H1 (cell line): ENCODE measurements around the gene METTL22. TPM values are rescaled to one million over a fixed set of nuclear protein-coding genes. Genes with fewer than 3 reads are reported as not detected.

Source experiments
- CTCF ChIA-PET: fragments of 300-600 bp; sonication (Branson Sonifier 250); formaldehyde crosslinking; loops from one replicate; lab custom pipeline; 2021; ENCODE audit not compliant: partially characterized antibody; lab: Charles Lee
- POLR2A ChIA-PET: fragments of 300-600 bp; sonication (Branson Sonifier 250); formaldehyde crosslinking; loops from one replicate; lab custom pipeline; 2021; ENCODE audit warnings: inconsistent platforms; ENCODE audit not compliant: partially characterized antibody; lab: Charles Lee
- DNase-seq, 2 experiments: peaks; one replicate each; pipeline versions ENCODE4 v3.0.0 to v3.0.0-alpha.2; 2010 to 2022; ENCODE audit warnings: low spot score in 2 of 2, low read depth in 1 of 2, mixed read lengths in 1 of 2
- FAIRE-seq: peaks from 2 replicates; lab custom pipeline; 2011; peaks lifted over from hg19 to GRCh38; lab: Jason Lieb, UNC
- H2AFZ ChIP-seq: 2 replicates; pipeline ENCODE4 v1.8.1; 2012; ENCODE audit warnings: low read length, inconsistent platforms
- H2AK5ac ChIP-seq: 2 replicates; pipeline ENCODE4 v1.6.1; 2013; ENCODE audit warnings: low read depth, low read length
- H2BK120ac ChIP-seq: replicated peaks from 2 replicates; pipeline ENCODE3; 2013; ENCODE audit warnings: low read depth, low read length, inconsistent platforms
- H2BK12ac ChIP-seq: 2 replicates; pipeline ENCODE4 v1.6.1; 2013; ENCODE audit warnings: low read depth, low read length
- H2BK15ac ChIP-seq: 2 replicates; pipeline ENCODE4 v1.6.1; 2013; ENCODE audit warnings: low read length
- H2BK20ac ChIP-seq: 2 replicates; pipeline ENCODE4 v1.6.1; 2013; ENCODE audit warnings: low read length
- H2BK5ac ChIP-seq: 2 replicates; pipeline ENCODE4 v1.6.1; 2013; ENCODE audit warnings: low read depth, low read length
- H3K14ac ChIP-seq: 2 replicates; pipeline ENCODE4 v1.6.1; 2013; ENCODE audit warnings: inconsistent platforms; ENCODE audit not compliant: insufficient read length
- H3K18ac ChIP-seq: 2 replicates; pipeline ENCODE4 v1.6.1; 2013; ENCODE audit warnings: low read length; ENCODE audit errors: extremely low read depth
- H3K23ac ChIP-seq: 2 replicates; pipeline ENCODE4 v1.6.1; 2013; ENCODE audit warnings: inconsistent platforms; ENCODE audit not compliant: insufficient read length
- H3K23me2 ChIP-seq: 2 replicates; pipeline ENCODE4 v1.6.1; 2013; ENCODE audit warnings: low read depth, low read length
- H3K27ac ChIP-seq: 2 replicates; pipeline ENCODE4 v1.6.1; 2011; ENCODE audit warnings: low read depth, low read length, inconsistent platforms
- H3K27me3 ChIP-seq, 4 experiments: replicated peaks in 1 of 4; 1 replicate in 1 of 4; 2 replicates in 3 of 4; pipeline versions ENCODE4 v1.6.1 to v1.8.1; 2011 to 2013; ENCODE audit warnings: low read length in 3 of 4, mild to moderate bottlenecking in 3 of 4, inconsistent platforms in 2 of 4, mixed read lengths in 2 of 4, moderate library complexity in 1 of 4; ENCODE audit not compliant: control insufficient read depth in 3 of 4, insufficient read depth in 3 of 4; ENCODE audit errors: extremely low read depth in 1 of 4
- H3K36me3 ChIP-seq, 4 experiments: 2 replicates each; pipeline versions ENCODE4 v1.6.1 to v1.8.1; 2011 to 2013; ENCODE audit warnings: mild to moderate bottlenecking in 4 of 4, low read length in 3 of 4, moderate library complexity in 2 of 4, control low read depth in 1 of 4, inconsistent platforms in 1 of 4; ENCODE audit not compliant: insufficient read depth in 4 of 4, control insufficient read depth in 2 of 4
- H3K4ac ChIP-seq: replicated peaks from 2 replicates; pipeline ENCODE3; 2013; ENCODE audit warnings: low read length, low read depth, mixed read lengths, inconsistent platforms; ENCODE audit not compliant: insufficient read length
- H3K4me1 ChIP-seq, 4 experiments: replicated peaks in 1 of 4; 1 replicate in 1 of 4; 2 replicates in 3 of 4; pipeline versions ENCODE4 v1.6.1 to v1.8.1; 2011 to 2013; ENCODE audit warnings: low read length in 3 of 4, inconsistent platforms in 2 of 4, mixed read lengths in 1 of 4; ENCODE audit not compliant: insufficient read depth in 4 of 4, control insufficient read depth in 3 of 4
- H3K4me2 ChIP-seq, 2 experiments: 2 replicates each; pipeline versions ENCODE4 v1.6.1 to v1.8.1; 2011 to 2013; ENCODE audit warnings: low read depth in 2 of 2, low read length in 2 of 2, control low read depth in 1 of 2, inconsistent platforms in 1 of 2, mild to moderate bottlenecking in 1 of 2; ENCODE audit not compliant: insufficient read depth in 1 of 2
- H3K4me3 ChIP-seq, 4 experiments: fragments of 200-600, 300-600 bp in 1 of 4; sonication (generic), shearing (Covaris generic), sonication (Bioruptor Twin) in 1 of 4; 2 replicates each; pipeline versions ENCODE4 v1.5.1 to v1.8.1; 2011 to 2016; ENCODE audit warnings: low read length in 4 of 4, low read depth in 3 of 4, control low read depth in 2 of 4, inconsistent platforms in 2 of 4, mild to moderate bottlenecking in 2 of 4, mixed read lengths in 1 of 4, moderate library complexity in 1 of 4; ENCODE audit not compliant: insufficient read depth in 2 of 4; ENCODE audit errors: extremely low read depth in 1 of 4
- H3K56ac ChIP-seq: replicated peaks from 2 replicates; pipeline ENCODE3; 2013; ENCODE audit warnings: low read depth, mild to moderate bottlenecking, mixed read lengths, low read length, inconsistent platforms; ENCODE audit not compliant: insufficient read length
- H3K79me1 ChIP-seq: 2 replicates; pipeline ENCODE4 v1.6.1; 2013; ENCODE audit warnings: low read depth, low read length, control low read depth
- H3K79me2 ChIP-seq, 2 experiments: 2 replicates each; pipeline versions ENCODE4 v1.6.1 to v1.8.1; 2012 to 2013; ENCODE audit warnings: low read length in 2 of 2, mild to moderate bottlenecking in 2 of 2, inconsistent platforms in 1 of 2; ENCODE audit not compliant: insufficient read depth in 2 of 2, control insufficient read depth in 1 of 2
- H3K9ac ChIP-seq, 4 experiments: replicated peaks in 1 of 4; 1 replicate in 1 of 4; 2 replicates in 3 of 4; pipeline versions ENCODE4 v1.6.1 to v1.8.1; 2011 to 2013; ENCODE audit warnings: low read depth in 3 of 4, low read length in 3 of 4, control low read depth in 2 of 4, mild to moderate bottlenecking in 2 of 4, moderate library complexity in 2 of 4, inconsistent platforms in 1 of 4; ENCODE audit errors: extremely low read depth in 1 of 4
- H3K9me3 ChIP-seq, 2 experiments: 2 replicates each; pipeline versions ENCODE4 v1.6.1 to v1.8.1; 2012 to 2013; ENCODE audit warnings: mild to moderate bottlenecking in 2 of 2, moderate library complexity in 2 of 2, control low read depth in 1 of 2, inconsistent platforms in 1 of 2, low read depth in 1 of 2, low read length in 1 of 2, mixed read lengths in 1 of 2; ENCODE audit not compliant: insufficient read depth in 2 of 2
- H4K20me1 ChIP-seq, 2 experiments: replicated peaks in 1 of 2; 2 replicates each; pipeline versions ENCODE3 to v1.8.1; 2011 to 2013; ENCODE audit warnings: inconsistent platforms in 2 of 2, low read length in 2 of 2, mild to moderate bottlenecking in 1 of 2; ENCODE audit not compliant: insufficient read depth in 2 of 2, control insufficient read depth in 1 of 2
- H4K5ac ChIP-seq: 2 replicates; pipeline ENCODE4 v1.6.1; 2013; ENCODE audit warnings: low read length, low read depth, mixed read lengths, inconsistent platforms; ENCODE audit not compliant: insufficient read length
- H4K8ac ChIP-seq: 2 replicates; pipeline ENCODE4 v1.8.0; 2013; ENCODE audit warnings: mild to moderate bottlenecking, moderate library complexity, low read length, inconsistent platforms; ENCODE audit not compliant: insufficient read depth; ENCODE audit errors: extremely low read depth
- H4K91ac ChIP-seq: replicated peaks from 2 replicates; pipeline ENCODE3; 2013; ENCODE audit warnings: low read length, mixed read lengths, inconsistent platforms; ENCODE audit not compliant: insufficient read length
- CTBP2 ChIP-seq: IDR thresholded peaks from 2 replicates; pipeline ENCODE4 v1.7.0; 2011; ENCODE audit warnings: borderline replicate concordance, mild to moderate bottlenecking, moderate library complexity, mixed read lengths, low read length; ENCODE audit not compliant: insufficient read depth, insufficient read length
- WGBS, 2 experiments: shearing (Covaris generic) in 1 of 2; methylation state at CpG; one replicate each; pipeline versions ENCODE4 v1.1.6 to v1.1.7; 2013 to 2015; ENCODE audit warnings: low lambda C conversion rate in 2 of 2, mixed read lengths in 2 of 2, inconsistent platforms in 1 of 2, low coverage in 1 of 2, missing lambda C conversion rate in 1 of 2; ENCODE audit not compliant: insufficient replicate concordance in 2 of 2, insufficient coverage in 1 of 2, insufficient read length in 1 of 2; ENCODE audit errors: extremely low coverage in 1 of 2, missing lambda C conversion rate in 1 of 2; 5-methylcytosine and 5-hydroxymethylcytosine counted together
- polyA plus RNA-seq, 7 experiments: library from polyadenylated mRNA; depleted of rRNA in 3 of 7; stranded (reverse) in 5 of 7; unstranded in 2 of 7; fragments of >200 nt in 5 of 7; fragments of 200-250 nt in 2 of 7; gene quantifications; 1 replicate in 5 of 7; 2 replicates in 1 of 7; 4 replicates in 1 of 7; pipeline versions ENCODE4 v1.2.1 to v1.2.3, GENCODE V29; 2011 to 2013; ENCODE audit warnings: missing spikeins in 2 of 7, mixed read lengths in 2 of 7
- total RNA-seq: library from RNA; stranded (reverse); fragmentation: NEBNext Ultra II Directional; extraction: Animal tissue kit (Norgen Biotek cat#: 25700); gene quantifications from 2 replicates; pipeline ENCODE4 v1.2.1, GENCODE V29; 2021

METTL22 gene
- total and polyA plus RNA-seq, 2 of the 8 experiments (the other 6 are each of a cell fraction or from before 2014, with no cell fraction given): 56.7 to 85.2 TPM

- H3K23ac ChIP-seq: no peak overlapping the region
- no peak overlapping the region for H3K14ac ChIP-seq
- peaks cover 0 to 3% (median 0%) of the 10 kb centered on the region in 4 experiments; a peak in 1 of 7 replicates for H3K4me1 ChIP-seq
- no peak overlapping the region for H3K9ac ChIP-seq
- ChIA-PET CTCF (interaction anchor here (0.8 to 1.6 kb wide), 5 partner anchors 9 to 24 kb away, joined by 3 to 6 read pairs (median 4); no protein-coding TSS in a partner anchor), POLR2A (interaction anchor here (1.2 to 1.7 kb wide), 3 partner anchors 9 to 20 kb away, joined by 3 to 5 read pairs (median 3); no protein-coding TSS in a partner anchor)
- no peaks in the 10 kb centered on the region for H3K27me3 ChIP-seq
- 92% methylated on average over 18 of the region's 18 CpGs; no CpG with 5 or more reads in 1 of the 2 experiments for WGBS, 2 experiments
- H2AFZ ChIP-seq: no peak overlapping the region
- H2AK5ac ChIP-seq: no peak overlapping the region
- FAIRE-seq: no peak
- H2BK12ac ChIP-seq: no peak overlapping the region
- no peak overlapping the region for H4K91ac ChIP-seq
- no peak for DNase-seq
- H4K5ac ChIP-seq: no peak overlapping the region
- no peak overlapping the region for H3K56ac ChIP-seq
- H3K4ac ChIP-seq: no peak overlapping the region
- no peak overlapping the region; the same call in 1 of the 2 replicates for H2BK20ac ChIP-seq
- no peak overlapping the region for H3K4me3 ChIP-seq
- H3K18ac ChIP-seq: no peak overlapping the region
- H2BK5ac ChIP-seq: no peak overlapping the region
- H3K4me2 ChIP-seq: no peak overlapping the region
- H2BK120ac ChIP-seq: no peak overlapping the region
- no peaks in the 10 kb centered on the region for H4K20me1 ChIP-seq
- H3K36me3 ChIP-seq: no peaks in the 10 kb centered on the region
- no peaks in the 10 kb centered on the region for H3K79me2 ChIP-seq
- H2BK15ac ChIP-seq: no peak overlapping the region
- H3K9me3 ChIP-seq: peaks cover under 1 to 2% of the 10 kb centered on the region in 2 experiments; a peak in 1 of 4 replicates
- no peak overlapping the region; the same call in 1 of the 2 replicates for H4K8ac ChIP-seq
- no peaks in the 10 kb centered on the region for H3K79me1 ChIP-seq
- no peak overlapping the region for H3K27ac ChIP-seq
- H3K23me2 ChIP-seq: no peaks in the 10 kb centered on the region
- TF ChIP-seq CTBP2: no peak
These were observed 73.6 kb downstream of the METTL22 start for GRCh38 chr16:8694795-8695728.
